ENCODE measurements around the gene STAG1. TPM values are rescaled to one million over a fixed set of nuclear protein-coding genes. Genes with fewer than 3 reads are reported as not detected.

Gene STAG1
- total and polyA plus RNA-seq, 2 of the 13 experiments (the other 11 are each of a cell fraction or from before 2014, with no cell fraction given) = 6.2 to 25.9 TPM

DNA sequence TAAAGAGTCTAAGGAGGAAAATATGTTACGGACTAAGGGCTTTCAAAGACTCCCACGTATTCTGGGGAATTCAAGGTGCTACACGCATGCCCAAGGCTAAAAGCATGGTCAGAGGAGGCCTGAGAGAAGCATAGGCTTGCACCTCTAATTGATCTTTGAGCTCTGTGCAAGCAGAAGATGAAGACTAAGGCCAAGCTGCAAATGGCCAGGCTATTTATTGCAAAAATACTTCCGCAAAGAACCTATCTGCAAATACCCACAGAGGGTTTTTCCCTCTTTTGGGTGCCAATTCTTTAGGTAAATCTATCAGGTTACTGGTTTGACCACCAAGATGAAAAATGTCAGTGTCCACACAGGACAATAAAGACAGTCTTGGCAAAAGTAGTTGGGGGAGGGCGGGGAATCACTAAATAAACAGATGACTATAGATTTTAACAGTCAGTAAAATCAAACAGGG, 119.5 kb downstream of the STAG1 start (continued):
- TF ChIP-seq ATF7 (IDR thresholded peaks at IDR 0.05) (no peak), ATF7 (CRISPR knock-in tag; IDR thresholded peaks at IDR 0.05) (no peak), KLF15 (CRISPR knock-in tag; IDR thresholded peaks at IDR 0.05; ENCODE audit: borderline replicate concordance) (no peak), ARNTL (CRISPR knock-in tag; IDR thresholded peaks at IDR 0.05) (no peak), ZNF878 (CRISPR knock-in tag; IDR thresholded peaks at IDR 0.05) (peak; percentile 29; the same call in 1 of the 2 replicates), GATAD2A (CRISPR knock-in tag; IDR thresholded peaks at IDR 0.05) (peak; percentile 28; the same call in 1 of the 2 replicates), HDAC2 (CRISPR knock-in tag; IDR thresholded peaks at IDR 0.05) (0 out of 2 replicates have a peak, but pooled peaks have one; percentile 32), SOX5 (CRISPR knock-in tag; IDR thresholded peaks at IDR 0.05; ENCODE audit: borderline replicate concordance) (peak; percentile 35; the same call in 1 of the 2 replicates), YEATS4 (CRISPR knock-in tag; IDR thresholded peaks at IDR 0.05; ENCODE audit: borderline replicate concordance) (peak; percentile 3; the same call in 1 of the 2 replicates), ZNF558 (CRISPR knock-in tag; IDR thresholded peaks at IDR 0.05; ENCODE audit: borderline replicate concordance) (no peak), ZNF629 (CRISPR knock-in tag; conservative IDR thresholded peaks at IDR 0.05) (0 out of 2 replicates have a peak, but pooled peaks have one; percentile 30), TBX2 (CRISPR knock-in tag; IDR thresholded peaks at IDR 0.05; ENCODE audit: borderline replicate concordance) (no peak; the same call in 1 of the 2 replicates), SIX1 (CRISPR knock-in tag; IDR thresholded peaks at IDR 0.05; ENCODE audit: borderline replicate concordance) (peak; percentile 55; the same call in 1 of the 2 replicates), SP5 (CRISPR knock-in tag; IDR thresholded peaks at IDR 0.05; ENCODE audit: borderline replicate concordance, low read depth) (peak; percentile 14; the same call in 1 of the 2 replicates), ONECUT2 (CRISPR knock-in tag; IDR thresholded peaks at IDR 0.05) (peak; percentile 60; the same call in 1 of the 2 replicates), CCDC6 (CRISPR knock-in tag; IDR thresholded peaks at IDR 0.05) (no peak), ZNF598 (CRISPR knock-in tag; IDR thresholded peaks at IDR 0.05; ENCODE audit: borderline replicate concordance) (no peak), ZNF143 (CRISPR knock-in tag; IDR thresholded peaks at IDR 0.05) (no peak)
- TF ChIP-seq, protein P1, sequence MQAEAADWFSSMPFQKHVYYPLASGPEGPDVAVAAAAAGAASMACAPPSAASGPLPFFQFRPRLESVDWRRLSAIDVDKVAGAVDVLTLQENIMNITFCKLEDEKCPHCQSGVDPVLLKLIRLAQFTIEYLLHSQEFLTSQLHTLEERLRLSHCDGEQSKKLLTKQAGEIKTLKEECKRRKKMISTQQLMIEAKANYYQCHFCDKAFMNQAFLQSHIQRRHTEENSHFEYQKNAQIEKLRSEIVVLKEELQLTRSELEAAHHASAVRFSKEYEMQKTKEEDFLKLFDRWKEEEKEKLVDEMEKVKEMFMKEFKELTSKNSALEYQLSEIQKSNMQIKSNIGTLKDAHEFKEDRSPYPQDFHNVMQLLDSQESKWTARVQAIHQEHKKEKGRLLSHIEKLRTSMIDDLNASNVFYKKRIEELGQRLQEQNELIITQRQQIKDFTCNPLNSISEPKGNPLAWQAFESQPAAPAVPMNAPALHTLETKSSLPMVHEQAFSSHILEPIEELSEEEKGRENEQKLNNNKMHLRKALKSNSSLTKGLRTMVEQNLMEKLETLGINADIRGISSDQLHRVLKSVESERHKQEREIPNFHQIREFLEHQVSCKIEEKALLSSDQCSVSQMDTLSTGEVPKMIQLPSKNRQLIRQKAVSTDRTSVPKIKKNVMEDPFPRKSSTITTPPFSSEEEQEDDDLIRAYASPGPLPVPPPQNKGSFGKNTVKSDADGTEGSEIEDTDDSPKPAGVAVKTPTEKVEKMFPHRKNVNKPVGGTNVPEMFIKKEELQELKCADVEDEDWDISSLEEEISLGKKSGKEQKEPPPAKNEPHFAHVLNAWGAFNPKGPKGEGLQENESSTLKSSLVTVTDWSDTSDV (CRISPR knock-in tag; IDR thresholded peaks at IDR 0.05) = no peak
- TF ChIP-seq, protein P2, sequence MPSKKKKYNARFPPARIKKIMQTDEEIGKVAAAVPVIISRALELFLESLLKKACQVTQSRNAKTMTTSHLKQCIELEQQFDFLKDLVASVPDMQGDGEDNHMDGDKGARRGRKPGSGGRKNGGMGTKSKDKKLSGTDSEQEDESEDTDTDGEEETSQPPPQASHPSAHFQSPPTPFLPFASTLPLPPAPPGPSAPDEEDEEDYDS (CRISPR knock-in tag; IDR thresholded peaks at IDR 0.05) = no peak
- TF ChIP-seq, protein P3, sequence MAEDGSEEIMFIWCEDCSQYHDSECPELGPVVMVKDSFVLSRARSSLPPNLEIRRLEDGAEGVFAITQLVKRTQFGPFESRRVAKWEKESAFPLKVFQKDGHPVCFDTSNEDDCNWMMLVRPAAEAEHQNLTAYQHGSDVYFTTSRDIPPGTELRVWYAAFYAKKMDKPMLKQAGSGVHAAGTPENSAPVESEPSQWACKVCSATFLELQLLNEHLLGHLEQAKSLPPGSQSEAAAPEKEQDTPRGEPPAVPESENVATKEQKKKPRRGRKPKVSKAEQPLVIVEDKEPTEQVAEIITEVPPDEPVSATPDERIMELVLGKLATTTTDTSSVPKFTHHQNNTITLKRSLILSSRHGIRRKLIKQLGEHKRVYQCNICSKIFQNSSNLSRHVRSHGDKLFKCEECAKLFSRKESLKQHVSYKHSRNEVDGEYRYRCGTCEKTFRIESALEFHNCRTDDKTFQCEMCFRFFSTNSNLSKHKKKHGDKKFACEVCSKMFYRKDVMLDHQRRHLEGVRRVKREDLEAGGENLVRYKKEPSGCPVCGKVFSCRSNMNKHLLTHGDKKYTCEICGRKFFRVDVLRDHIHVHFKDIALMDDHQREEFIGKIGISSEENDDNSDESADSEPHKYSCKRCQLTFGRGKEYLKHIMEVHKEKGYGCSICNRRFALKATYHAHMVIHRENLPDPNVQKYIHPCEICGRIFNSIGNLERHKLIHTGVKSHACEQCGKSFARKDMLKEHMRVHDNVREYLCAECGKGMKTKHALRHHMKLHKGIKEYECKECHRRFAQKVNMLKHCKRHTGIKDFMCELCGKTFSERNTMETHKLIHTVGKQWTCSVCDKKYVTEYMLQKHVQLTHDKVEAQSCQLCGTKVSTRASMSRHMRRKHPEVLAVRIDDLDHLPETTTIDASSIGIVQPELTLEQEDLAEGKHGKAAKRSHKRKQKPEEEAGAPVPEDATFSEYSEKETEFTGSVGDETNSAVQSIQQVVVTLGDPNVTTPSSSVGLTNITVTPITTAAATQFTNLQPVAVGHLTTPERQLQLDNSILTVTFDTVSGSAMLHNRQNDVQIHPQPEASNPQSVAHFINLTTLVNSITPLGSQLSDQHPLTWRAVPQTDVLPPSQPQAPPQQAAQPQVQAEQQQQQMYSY (CRISPR knock-in tag; IDR thresholded peaks at IDR 0.05) = no peak
- TF ChIP-seq, protein P4, sequence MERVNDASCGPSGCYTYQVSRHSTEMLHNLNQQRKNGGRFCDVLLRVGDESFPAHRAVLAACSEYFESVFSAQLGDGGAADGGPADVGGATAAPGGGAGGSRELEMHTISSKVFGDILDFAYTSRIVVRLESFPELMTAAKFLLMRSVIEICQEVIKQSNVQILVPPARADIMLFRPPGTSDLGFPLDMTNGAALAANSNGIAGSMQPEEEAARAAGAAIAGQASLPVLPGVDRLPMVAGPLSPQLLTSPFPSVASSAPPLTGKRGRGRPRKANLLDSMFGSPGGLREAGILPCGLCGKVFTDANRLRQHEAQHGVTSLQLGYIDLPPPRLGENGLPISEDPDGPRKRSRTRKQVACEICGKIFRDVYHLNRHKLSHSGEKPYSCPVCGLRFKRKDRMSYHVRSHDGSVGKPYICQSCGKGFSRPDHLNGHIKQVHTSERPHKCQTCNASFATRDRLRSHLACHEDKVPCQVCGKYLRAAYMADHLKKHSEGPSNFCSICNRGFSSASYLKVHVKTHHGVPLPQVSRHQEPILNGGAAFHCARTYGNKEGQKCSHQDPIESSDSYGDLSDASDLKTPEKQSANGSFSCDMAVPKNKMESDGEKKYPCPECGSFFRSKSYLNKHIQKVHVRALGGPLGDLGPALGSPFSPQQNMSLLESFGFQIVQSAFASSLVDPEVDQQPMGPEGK (CRISPR knock-in tag; IDR thresholded peaks at IDR 0.05) = peak; percentile 41; the same call in 1 of the 2 replicates

Measured in HepG2 (cell line).